HG03558 (cell line): Measurements from ENCODE around the gene HOXC9.

Experiments used
- ATAC-seq: cut with Tn5 transposase; IDR thresholded peaks from one replicate; pipeline ENCODE4 v1.9.1; 2021; ENCODE audit warnings: moderate number of reproducible peaks; ENCODE audit not compliant: unreplicated experiment; ENCODE audit errors: extremely low read depth

Gene HOXC9

DNA sequence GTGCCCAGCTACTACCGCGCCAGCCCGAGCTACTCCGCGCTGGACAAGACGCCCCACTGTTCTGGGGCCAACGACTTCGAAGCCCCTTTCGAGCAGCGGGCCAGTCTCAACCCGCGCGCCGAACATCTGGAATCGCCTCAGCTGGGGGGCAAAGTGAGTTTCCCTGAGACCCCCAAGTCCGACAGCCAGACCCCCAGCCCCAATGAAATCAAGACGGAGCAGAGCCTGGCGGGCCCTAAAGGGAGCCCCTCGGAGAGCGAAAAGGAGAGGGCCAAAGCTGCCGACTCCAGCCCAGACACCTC is 14.3 kb upstream of the HOXC9 start:
- ATAC-seq: no peak

GRCh38 chr12:53985994-53986685 is 13.8 kb upstream of the HOXC9 start:
- no peak for ATAC-seq

DNA sequence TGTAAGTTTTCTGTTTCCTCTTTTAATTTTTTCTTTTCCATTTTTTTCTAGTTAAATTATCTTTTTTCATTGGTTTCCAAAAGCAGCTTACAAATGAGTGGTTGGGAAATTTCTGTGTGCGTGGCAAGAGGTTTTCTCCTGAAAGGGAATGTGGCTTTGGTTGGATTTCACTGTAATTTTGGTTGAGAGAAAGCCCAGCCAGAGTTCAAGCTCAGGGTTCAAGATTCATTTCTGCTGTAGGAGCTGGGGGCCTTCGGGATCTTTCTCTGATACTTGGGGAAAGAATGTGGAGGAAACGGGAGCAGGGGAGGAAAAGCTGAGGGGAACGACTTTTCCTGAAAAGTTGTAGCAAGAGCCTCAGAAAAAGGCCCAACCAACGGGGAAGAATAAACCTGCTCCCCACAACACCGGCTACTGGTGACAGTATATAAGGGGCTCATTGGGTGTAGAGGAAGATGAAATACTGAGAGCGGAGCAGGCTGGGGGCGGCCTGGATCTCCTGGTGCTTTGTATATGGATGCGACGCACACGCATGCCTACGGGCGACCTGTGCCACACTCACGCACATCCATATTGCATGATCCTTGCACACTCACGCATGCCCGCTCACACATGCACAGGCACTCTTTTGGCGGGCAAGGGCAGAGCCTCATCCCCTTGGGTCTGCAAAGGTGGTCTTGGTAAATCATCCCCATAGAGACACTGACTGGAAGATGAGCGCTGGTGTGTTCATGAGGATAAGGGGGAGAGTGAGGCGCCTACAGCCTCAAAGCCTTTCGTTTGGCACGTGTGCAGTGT is 13.1 kb upstream of the HOXC9 start:
- ATAC-seq: no peak

DNA sequence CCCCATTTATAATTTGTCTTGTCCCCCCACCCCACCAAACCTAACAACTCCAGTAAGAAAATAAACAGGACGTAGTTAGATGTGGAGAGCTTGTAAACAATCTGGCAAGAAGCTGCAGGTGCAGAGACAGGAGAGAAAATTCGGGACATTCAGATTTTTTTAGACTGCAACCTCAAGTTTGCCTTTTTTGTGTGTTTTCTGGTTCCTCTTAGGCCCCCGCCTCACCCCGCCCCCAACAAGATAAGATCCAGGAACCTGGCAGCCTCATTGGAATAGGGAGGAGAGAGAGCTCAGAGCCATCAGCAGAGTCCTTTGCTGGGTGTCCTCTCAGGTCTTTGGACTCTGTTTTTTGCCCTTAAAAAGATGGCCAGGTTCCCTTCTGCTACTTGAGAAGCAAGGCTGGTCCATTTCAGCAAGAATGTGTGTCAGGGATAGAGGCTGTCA is 12.2 kb upstream of the HOXC9 start:
- ATAC-seq: no peak

GRCh38 chr12:53988541-53989226 is 11.3 kb upstream of the HOXC9 start:
- ATAC-seq: no peak

- ATAC-seq: no peak
Measured at GRCh38 chr12:53989227-53990113, 10.5 kb upstream of the HOXC9 start.

GRCh38 chr12:53990311-53991076 is 9.5 kb upstream of the HOXC9 start:
- no peak for ATAC-seq

DNA sequence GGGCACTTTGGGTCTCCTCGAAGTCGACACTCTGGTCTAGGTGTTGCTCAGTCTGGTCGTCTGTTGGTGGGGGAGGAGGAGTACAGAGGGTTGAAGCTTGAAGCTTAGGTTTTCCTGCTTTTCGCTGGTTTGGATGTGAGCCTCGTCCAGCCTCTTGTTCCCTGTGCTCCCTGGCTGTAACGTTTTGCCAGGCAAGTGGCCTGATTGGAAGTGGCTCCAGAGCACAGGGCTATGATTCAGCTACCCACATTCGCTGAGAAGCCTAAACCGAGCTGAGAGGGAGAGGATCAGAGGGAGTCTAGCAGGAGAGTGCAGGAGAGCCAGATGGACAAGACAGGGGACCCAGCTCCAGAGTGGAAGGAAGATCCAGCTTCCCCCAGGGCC is 8.9 kb upstream of the HOXC9 start:
- no peak for ATAC-seq

- ATAC-seq: no peak
Measured at GRCh38 chr12:53992377-53992889, 7.5 kb upstream of the HOXC9 start.

DNA sequence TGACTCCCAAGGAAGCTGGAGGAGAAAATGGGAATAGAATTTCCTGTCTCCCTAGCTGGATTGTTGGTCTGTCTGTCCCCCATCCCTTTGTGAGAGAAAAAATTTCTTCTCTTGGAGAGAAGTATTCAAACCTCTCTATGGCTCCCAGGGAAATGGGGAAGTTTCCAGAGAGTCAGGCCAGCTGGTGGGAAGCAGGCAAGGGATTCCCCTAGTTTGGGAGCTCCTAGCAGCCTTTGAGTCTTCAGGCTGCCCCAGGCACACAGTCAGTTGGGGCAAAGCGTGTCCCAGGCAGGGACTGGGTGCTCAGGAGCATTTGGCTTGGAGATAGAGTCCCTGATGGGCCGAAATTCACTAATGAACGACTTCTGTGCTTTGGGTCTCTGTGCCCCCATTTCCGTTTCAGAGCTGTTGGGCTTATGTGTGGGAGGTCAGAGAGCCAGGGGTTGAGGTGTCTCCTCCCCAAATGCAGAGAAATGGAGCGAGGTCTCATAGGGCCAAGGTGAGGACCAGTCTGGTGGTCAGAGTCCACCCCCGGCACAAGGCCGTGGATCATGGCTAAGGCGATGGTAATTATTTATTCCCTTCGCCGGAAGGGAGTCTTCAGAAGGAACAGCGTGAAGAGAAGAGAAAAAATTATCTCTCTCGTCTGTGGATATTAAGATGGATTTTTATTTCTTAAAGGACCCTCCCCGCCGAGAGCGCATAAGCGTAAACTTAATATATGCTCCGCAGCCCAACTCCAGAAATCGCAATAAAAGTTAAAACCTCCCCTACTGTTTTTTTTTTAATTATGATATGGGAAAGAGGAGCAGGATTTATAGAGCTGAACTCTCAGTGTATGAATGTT is 6.6 kb upstream of the HOXC9 start:
- no peak for ATAC-seq

GRCh38 chr12:53994009-53994263 is 6.0 kb upstream of the HOXC9 start:
- ATAC-seq: no peak

GRCh38 chr12:53994264-53995001 is 5.5 kb upstream of the HOXC9 start:
- ATAC-seq: no peak

- no peak for ATAC-seq
Measured at GRCh38 chr12:53995002-53995377, 5.0 kb upstream of the HOXC9 start.

GRCh38 chr12:53995378-53996239 is 4.4 kb upstream of the HOXC9 start:
- no peak for ATAC-seq

GRCh38 chr12:53996240-53997203 is 3.4 kb upstream of the HOXC9 start:
- ATAC-seq: no peak
